ENCODE measurements around the gene ARHGAP15. TPM values are rescaled to one million over a fixed set of nuclear protein-coding genes. Genes with fewer than 3 reads are reported as not detected.

The ARHGAP15 gene
- polyA plus RNA-seq, 1 donor from 2014 or later = 0.30 TPM

GRCh38 chr2:143758629-143759330 is 629.6 kb downstream of the ARHGAP15 start:
- TF ChIP-seq EP300 (conservative IDR thresholded peaks at IDR 0.05; ENCODE audit: poor library complexity, severe bottlenecking) (no peak), CTCF (IDR thresholded peaks at IDR 0.05; ENCODE audit: poor library complexity, severe bottlenecking) (no peak), EZH2 (IDR thresholded peaks at IDR 0.05; ENCODE audit: borderline replicate concordance, insufficient read depth, low read length, poor library complexity, severe bottlenecking) (no peak), REST (IDR thresholded peaks at IDR 0.05; ENCODE audit: borderline replicate concordance) (no peak), RAD21 (conservative IDR thresholded peaks at IDR 0.05) (no peak), POLR2AphosphoS5 (IDR thresholded peaks at IDR 0.05) (no peak), MXI1 (conservative IDR thresholded peaks at IDR 0.05; ENCODE audit: poor library complexity, severe bottlenecking) (no peak), TAF1 (IDR thresholded peaks at IDR 0.05; ENCODE audit: low read depth) (no peak), SMC3 (conservative IDR thresholded peaks at IDR 0.05; ENCODE audit: poor library complexity) (no peak)
- Histone ChIP-seq H3K27me3 (ENCODE audit: insufficient read depth, low read depth, low read length) (no peaks in the 10 kb centered on the region), H3K9ac (ENCODE audit: low read length) (no peak overlapping the region), H3K9me3 (ENCODE audit: low read length) (no peaks in the 10 kb centered on the region), H4K20me1 (ENCODE audit: insufficient read depth) (no peaks in the 10 kb centered on the region), H3K9me2 (ENCODE audit: insufficient read depth, low read length) (no peaks in the 10 kb centered on the region), H3K36me3 (ENCODE audit: insufficient read depth, low read length) (no peaks in the 10 kb centered on the region), H3K4me2 (ENCODE audit: low read length) (no peak overlapping the region), H3K79me2 (replicated peaks; ENCODE audit: insufficient read depth, low read length) (no peaks in the 10 kb centered on the region), H2AFZ (ENCODE audit: low read depth, low read length) (no peak overlapping the region), H3K4me3 (ENCODE audit: low read length) (no peak overlapping the region), H3K27ac (ENCODE audit: low read length) (no peak overlapping the region), H3F3A (ENCODE audit: insufficient read depth, low read length, poor library complexity, severe bottlenecking) (no peaks in the 10 kb centered on the region)

GRCh38 chr2:143759455-143759854 is 630.2 kb downstream of the ARHGAP15 start:
- Histone ChIP-seq H4K20me1 (ENCODE audit: insufficient read depth) (no peaks in the 10 kb centered on the region), H3K79me2 (replicated peaks; ENCODE audit: insufficient read depth, low read length) (no peaks in the 10 kb centered on the region), H3K9ac (ENCODE audit: low read length) (no peak overlapping the region), H3K4me3 (ENCODE audit: low read length) (no peak overlapping the region), H3K36me3 (ENCODE audit: insufficient read depth, low read length) (no peaks in the 10 kb centered on the region), H3K9me2 (ENCODE audit: insufficient read depth, low read length) (no peaks in the 10 kb centered on the region), H3K4me2 (ENCODE audit: low read length) (no peak overlapping the region), H3K9me3 (ENCODE audit: low read length) (no peaks in the 10 kb centered on the region), H2AFZ (ENCODE audit: low read depth, low read length) (no peak overlapping the region), H3K27me3 (ENCODE audit: insufficient read depth, low read depth, low read length) (no peaks in the 10 kb centered on the region), H3K27ac (ENCODE audit: low read length) (no peak overlapping the region), H3F3A (ENCODE audit: insufficient read depth, low read length, poor library complexity, severe bottlenecking) (no peaks in the 10 kb centered on the region)
- no peak for TF ChIP-seq POLR2AphosphoS5 (IDR thresholded peaks at IDR 0.05)
- no peak for TF ChIP-seq REST (IDR thresholded peaks at IDR 0.05; ENCODE audit: borderline replicate concordance)
- no peak for TF ChIP-seq SMC3 (conservative IDR thresholded peaks at IDR 0.05; ENCODE audit: poor library complexity)
- no peak for TF ChIP-seq EP300 (conservative IDR thresholded peaks at IDR 0.05; ENCODE audit: poor library complexity, severe bottlenecking)
- TF ChIP-seq RAD21 (conservative IDR thresholded peaks at IDR 0.05) = no peak
- TF ChIP-seq EZH2 (IDR thresholded peaks at IDR 0.05; ENCODE audit: borderline replicate concordance, insufficient read depth, low read length, poor library complexity, severe bottlenecking) = no peak
- no peak for TF ChIP-seq CTCF (IDR thresholded peaks at IDR 0.05; ENCODE audit: poor library complexity, severe bottlenecking)
- no peak for TF ChIP-seq MXI1 (conservative IDR thresholded peaks at IDR 0.05; ENCODE audit: poor library complexity, severe bottlenecking)
- TF ChIP-seq TAF1 (IDR thresholded peaks at IDR 0.05; ENCODE audit: low read depth) = no peak
